ENCODE data around the gene GPR119.

DNA sequence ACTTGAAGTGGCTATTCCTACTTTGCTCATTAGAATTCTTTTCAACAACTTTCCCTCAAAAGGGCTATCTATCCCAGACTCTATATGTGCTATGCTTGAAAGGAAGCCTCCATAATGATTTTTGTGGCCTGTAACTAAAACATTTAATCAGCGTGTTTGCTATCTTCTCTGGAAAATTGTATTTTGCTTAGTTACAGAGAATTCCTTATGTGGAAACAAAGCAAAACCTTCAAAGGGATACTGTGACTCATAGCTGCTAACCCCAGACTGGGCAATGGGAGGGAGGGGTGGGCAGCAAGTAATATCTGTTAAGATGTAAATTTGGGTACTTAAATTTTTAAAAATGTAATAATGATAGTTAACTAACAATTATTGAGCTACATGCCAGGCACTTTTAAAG is 42.1 kb downstream of the GPR119 start:
- TF ChIP-seq GATA2 (IDR thresholded peaks at IDR 0.05; ENCODE audit: low read depth, low read length) (no peak), GATA3 (IDR thresholded peaks at IDR 0.05; ENCODE audit: low read depth, low read length) (no peak)
